A549 treated with Hydrocortisone at 1 μM for 4 hours (cell line): Measurements from ENCODE around the gene NTMT2. TPM values are rescaled to one million over a fixed set of nuclear protein-coding genes. Genes with fewer than 3 reads are reported as not detected.

Experiments used
- total RNA-seq: library from RNA; stranded (reverse); fragments of 200-300 nt; extraction: Qiagen RNA extraction; gene quantifications from 5 replicates; pipeline ENCODE4 v1.2.3, GENCODE V29; 2022

The NTMT2 gene
- not detected in 5 replicates for total RNA-seq

GRCh38 chr1:170145770-170146676 is at the start of gene NTMT2:
Gene NTMT2, plus strand, starts transcription at chr1:170145959. Its CDS starts 149 bp downstream, at chr1:170146108.

Other genes starting within 250 kb of the NTMT2 start
- 10.9 to 15.4 TPM (median 12.6 TPM) in 5 replicates for gene KIFAP3, start 71.3 kb upstream of the NTMT2 start, total RNA-seq